Vagina (tissue), 2 donors: ENCODE results near the gene CST7. TPM values are rescaled to one million over a fixed set of nuclear protein-coding genes. Genes with fewer than 3 reads are reported as not detected.

Experiments
- DNase-seq, 2 donors: peaks; one replicate each; pipeline ENCODE4 v3.0.0-alpha.2; 2017; ENCODE audit errors: extremely low spot score in 2 of 2
- H3K27ac ChIP-seq: fragments of 200-600 bp; sonication (generic); one replicate; pipeline ENCODE4 v1.5.1; 2019
- H3K27me3 ChIP-seq: fragments of 200-600 bp; sonication (generic); one replicate; pipeline ENCODE4 v1.5.1; 2019
- H3K36me3 ChIP-seq, 2 donors: fragments of 200-600 bp; sonication (generic); one replicate each; pipeline ENCODE4 v1.5.1; 2017 to 2019
- H3K4me1 ChIP-seq: fragments of 200-600 bp; sonication (generic); one replicate; pipeline ENCODE4 v1.5.1; 2019
- H3K4me3 ChIP-seq, 2 donors: fragments of 200-600 bp; sonication (generic); 1 replicate in 1 of 2; 2 replicates in 1 of 2; pipeline ENCODE4 v1.5.1; 2016 to 2019
- H3K9me3 ChIP-seq: fragments of 200-600 bp; sonication (generic); one replicate; pipeline ENCODE4 v1.5.1; 2019
- POLR2A ChIP-seq, 2 donors: fragments of 450-650 bp; IDR thresholded peaks; one replicate each; pipeline ENCODE4 v1.6.1; 2017; ENCODE audit warnings: antibody characterized with exemption in 2 of 2, mild to moderate bottlenecking in 2 of 2, moderate library complexity in 2 of 2
- POLR2AphosphoS5 ChIP-seq, 2 donors: sonication (generic); formaldehyde crosslinking; IDR thresholded peaks; one replicate each; pipeline ENCODE4 v1.9.0; 2017; ENCODE audit warnings: antibody characterized with exemption in 2 of 2, mild to moderate bottlenecking in 2 of 2, low read depth in 1 of 2; ENCODE audit not compliant: insufficient read depth in 1 of 2
- intact Hi-C: fragments of 100-400 bp; cut with DNase I; formaldehyde crosslinking; loops from one replicate; pipeline ENCODE4 v1.15.1; 2023
- total RNA-seq: library from RNA; depleted of rRNA; stranded (reverse); fragments of >200 nt; gene quantifications from one replicate; pipeline ENCODE4 v1.2.3, GENCODE V29; 2016
- TF ChIP-seq, protein P1 (sequence below), 3 experiments: fragments of 450-650 bp in 2 of 3; fragments of 200-600 bp in 1 of 3; sonication (generic) in 1 of 3; IDR thresholded peaks; one replicate each; pipeline ENCODE4 v1.5.1; 2017 to 2019; ENCODE audit warnings: antibody characterized with exemption in 3 of 3, mild to moderate bottlenecking in 2 of 3, moderate library complexity in 2 of 3

Gene CST7, protein sequence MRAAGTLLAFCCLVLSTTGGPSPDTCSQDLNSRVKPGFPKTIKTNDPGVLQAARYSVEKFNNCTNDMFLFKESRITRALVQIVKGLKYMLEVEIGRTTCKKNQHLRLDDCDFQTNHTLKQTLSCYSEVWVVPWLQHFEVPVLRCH
- total RNA-seq = 3.7 TPM

DNA sequence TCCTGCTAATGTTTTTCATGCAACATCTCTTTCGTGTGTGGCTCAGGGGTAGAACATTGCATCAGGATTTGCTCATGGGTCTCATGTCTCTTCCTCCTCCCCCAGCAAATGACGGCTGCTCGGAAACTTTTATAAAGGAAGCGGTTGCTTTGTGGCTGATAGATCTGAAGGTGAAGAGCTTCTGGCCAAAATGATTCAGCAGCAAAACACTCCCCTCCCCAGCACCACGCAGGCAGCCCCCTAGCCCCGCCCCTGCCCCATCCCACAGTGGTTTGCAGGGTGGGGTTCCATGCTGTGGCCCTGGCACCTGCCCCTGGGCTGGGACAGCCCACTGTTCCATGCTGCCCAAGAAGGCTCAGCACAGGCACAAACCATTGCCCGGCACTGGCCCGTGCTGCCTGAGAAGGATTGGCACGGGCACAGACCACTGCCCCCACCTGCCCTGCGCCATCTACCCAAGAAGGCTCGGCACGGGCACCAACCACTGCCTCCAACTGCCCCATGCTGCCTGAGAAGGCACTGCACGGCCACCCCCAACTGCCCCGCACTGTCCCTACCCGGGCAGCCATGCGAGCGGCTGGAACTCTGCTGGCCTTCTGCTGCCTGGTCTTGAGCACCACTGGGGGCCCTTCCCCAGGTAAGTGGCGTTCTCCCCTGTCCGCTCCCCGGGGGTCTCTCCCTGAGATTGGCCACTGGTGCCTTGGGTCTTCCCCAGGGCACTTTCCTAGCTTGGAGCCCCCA lies at the start of gene CST7:
Gene CST7, plus strand, starts transcription at position 331 of the 741 bp plus-strand sequence. Its CDS starts 237 bp downstream, at position 568.
- Histone ChIP-seq H3K9me3 (no peaks in the 10 kb centered on the region), H3K27ac (peak within 1 kb of the TSS; percentile 45), H3K27me3 (no peaks in the 10 kb centered on the region), H3K4me3 (peak within 1 kb of the TSS; percentile 16 to 25), H3K36me3 (no peaks in the 10 kb centered on the region), H3K4me1 (no peaks in the 10 kb centered on the region)
- DNase-seq = peak in 1 of 2 donors; percentile 95
- TF ChIP-seq, protein P1, sequence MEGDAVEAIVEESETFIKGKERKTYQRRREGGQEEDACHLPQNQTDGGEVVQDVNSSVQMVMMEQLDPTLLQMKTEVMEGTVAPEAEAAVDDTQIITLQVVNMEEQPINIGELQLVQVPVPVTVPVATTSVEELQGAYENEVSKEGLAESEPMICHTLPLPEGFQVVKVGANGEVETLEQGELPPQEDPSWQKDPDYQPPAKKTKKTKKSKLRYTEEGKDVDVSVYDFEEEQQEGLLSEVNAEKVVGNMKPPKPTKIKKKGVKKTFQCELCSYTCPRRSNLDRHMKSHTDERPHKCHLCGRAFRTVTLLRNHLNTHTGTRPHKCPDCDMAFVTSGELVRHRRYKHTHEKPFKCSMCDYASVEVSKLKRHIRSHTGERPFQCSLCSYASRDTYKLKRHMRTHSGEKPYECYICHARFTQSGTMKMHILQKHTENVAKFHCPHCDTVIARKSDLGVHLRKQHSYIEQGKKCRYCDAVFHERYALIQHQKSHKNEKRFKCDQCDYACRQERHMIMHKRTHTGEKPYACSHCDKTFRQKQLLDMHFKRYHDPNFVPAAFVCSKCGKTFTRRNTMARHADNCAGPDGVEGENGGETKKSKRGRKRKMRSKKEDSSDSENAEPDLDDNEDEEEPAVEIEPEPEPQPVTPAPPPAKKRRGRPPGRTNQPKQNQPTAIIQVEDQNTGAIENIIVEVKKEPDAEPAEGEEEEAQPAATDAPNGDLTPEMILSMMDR (IDR thresholded peaks at IDR 0.05) = no peak
- peak in 1 of 2 donors; percentile 47 for TF ChIP-seq POLR2AphosphoS5 (IDR thresholded peaks at IDR 0.05; ENCODE audit: insufficient read depth in 1 of 2, low read depth in 1 of 2)
- intact Hi-C loops = no loop called here

DNA sequence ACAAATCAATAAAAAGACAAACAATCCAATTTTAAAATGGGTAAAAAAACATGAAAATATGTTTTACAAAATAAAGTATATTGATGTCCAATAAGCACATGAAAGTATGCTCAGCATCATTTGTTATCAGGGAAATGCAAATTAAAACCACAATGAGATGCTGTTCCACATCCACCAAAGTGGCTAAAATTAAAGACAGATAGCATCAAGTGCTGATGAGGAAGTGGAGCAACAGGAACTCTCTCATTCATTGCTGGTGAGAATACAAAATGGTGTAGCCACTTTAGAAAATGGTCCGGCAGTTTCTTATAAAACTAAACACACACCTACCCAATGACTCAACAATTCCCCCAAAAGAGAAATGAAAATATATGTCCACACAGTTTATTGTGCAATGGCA lies 42.3 kb upstream of the CST7 start:
- TF ChIP-seq POLR2A (IDR thresholded peaks at IDR 0.05) = no peak
- TF ChIP-seq, protein P1 (IDR thresholded peaks at IDR 0.05) = no peak
- no peak for TF ChIP-seq POLR2AphosphoS5 (IDR thresholded peaks at IDR 0.05; ENCODE audit: insufficient read depth in 1 of 2, low read depth in 1 of 2)

DNA sequence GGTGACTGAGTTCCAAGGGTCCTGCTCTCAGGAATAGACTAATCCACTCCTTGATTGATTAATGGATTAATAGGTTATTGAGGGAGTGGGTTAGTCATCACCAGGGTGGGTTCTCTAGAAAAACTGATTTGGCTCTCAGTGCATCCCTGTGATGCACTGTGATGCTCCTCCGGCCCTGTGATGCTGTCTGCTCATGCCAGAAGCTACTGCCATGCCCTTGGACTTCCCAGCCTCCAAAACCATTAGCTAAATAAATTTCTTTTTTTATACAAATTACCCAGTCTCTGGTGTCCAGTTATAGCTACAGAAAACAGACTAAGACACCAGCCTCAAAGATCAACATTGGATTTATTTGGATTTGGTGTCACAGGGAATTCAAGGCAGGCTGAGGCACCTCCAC lies 40.4 kb upstream of the CST7 start:
- intact Hi-C loops = no loop called here
- Histone ChIP-seq H3K27me3 (no peaks in the 10 kb centered on the region), H3K4me1 (no peaks in the 10 kb centered on the region), H3K36me3 (no peaks in the 10 kb centered on the region), H3K27ac (no peak overlapping the region), H3K4me3 (no peak overlapping the region), H3K9me3 (peaks cover 3% of the 10 kb centered on the region)
- no peak for TF ChIP-seq POLR2AphosphoS5 (IDR thresholded peaks at IDR 0.05; ENCODE audit: insufficient read depth in 1 of 2, low read depth in 1 of 2)
- no peak for DNase-seq

More for the DNA sequence above, 42.3 kb upstream of the CST7 start:
- no peak for DNase-seq
- no peak overlapping the region for H3K4me3 ChIP-seq
- H3K27me3 ChIP-seq = no peaks in the 10 kb centered on the region
- H3K9me3 ChIP-seq = peaks cover 3% of the 10 kb centered on the region
- no peaks in the 10 kb centered on the region for H3K36me3 ChIP-seq
- no peaks in the 10 kb centered on the region for H3K4me1 ChIP-seq
- intact Hi-C loops = no loop called here
- H3K27ac ChIP-seq = no peak overlapping the region

DNA sequence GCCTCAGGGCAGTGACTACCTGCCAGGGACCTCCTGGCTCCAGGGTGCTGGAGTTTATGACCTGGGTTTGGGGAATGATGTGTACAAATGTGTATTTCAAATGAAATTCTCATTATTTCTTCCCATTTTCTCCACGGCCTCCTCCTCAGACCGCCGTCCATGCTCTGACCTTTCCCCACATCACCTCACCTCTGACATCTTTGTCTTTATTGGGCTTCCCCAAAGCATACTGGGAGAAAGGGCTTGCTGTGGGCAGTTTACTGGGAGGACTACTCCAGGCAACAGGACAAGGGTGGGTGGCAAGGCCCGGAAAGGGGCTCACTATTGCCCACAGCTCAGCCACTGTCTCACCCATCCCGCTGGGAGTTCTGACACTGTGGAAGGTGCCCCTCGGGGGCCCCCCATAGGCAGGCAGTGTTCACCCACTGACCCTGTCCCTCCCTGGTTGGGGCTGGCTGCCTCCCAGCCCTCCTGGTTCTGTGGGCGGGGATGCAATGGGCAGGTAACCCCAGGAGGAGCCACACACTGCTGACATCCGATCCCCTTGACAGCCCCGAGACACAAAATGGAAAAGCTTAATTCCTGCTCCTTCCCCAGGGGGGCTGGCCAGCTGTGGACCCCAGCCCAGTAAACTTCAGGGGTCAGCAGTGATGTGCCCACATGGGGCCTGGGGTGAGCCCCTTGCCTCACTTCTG lies 39.8 kb upstream of the CST7 start:
- TF ChIP-seq POLR2AphosphoS5 (IDR thresholded peaks at IDR 0.05; ENCODE audit: insufficient read depth in 1 of 2, low read depth in 1 of 2) (no peak), POLR2A (IDR thresholded peaks at IDR 0.05) (no peak)
- TF ChIP-seq, protein P1 (IDR thresholded peaks at IDR 0.05) = no peak
- H3K27me3 ChIP-seq = no peaks in the 10 kb centered on the region
- intact Hi-C loops = no loop called here
- H3K27ac ChIP-seq = no peak overlapping the region
- H3K4me3 ChIP-seq = no peak overlapping the region
- H3K9me3 ChIP-seq = peaks cover 3% of the 10 kb centered on the region
- H3K36me3 ChIP-seq = no peaks in the 10 kb centered on the region
- no peaks in the 10 kb centered on the region for H3K4me1 ChIP-seq
- peak in 1 of 2 donors; percentile 70 for DNase-seq

DNA sequence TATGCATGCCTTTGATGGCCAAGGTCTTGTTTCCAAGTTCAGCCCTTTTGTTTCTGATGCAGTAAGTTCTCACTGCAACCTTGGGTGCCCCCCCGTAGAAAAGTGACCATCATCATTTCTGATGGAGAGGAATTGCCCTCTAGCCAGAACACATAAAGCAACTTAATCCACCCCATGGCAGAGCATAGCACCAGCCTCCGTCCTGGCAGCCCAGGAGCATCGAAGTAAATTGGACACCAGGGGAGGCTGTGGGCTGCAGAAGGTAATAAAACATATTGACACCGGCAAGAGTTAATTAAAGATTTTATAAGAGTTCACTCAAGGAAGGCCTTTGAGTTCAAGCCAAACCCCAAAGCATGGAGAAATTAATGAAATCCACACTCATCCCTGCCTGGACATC lies 39.2 kb upstream of the CST7 start:
- intact Hi-C loops = loop anchor here (5.0 kb wide), 1 partner anchor 423 kb away; no protein-coding TSS in a partner anchor
- no peaks in the 10 kb centered on the region for H3K27me3 ChIP-seq

More for the DNA sequence above, 39.2 kb upstream of the CST7 start:
- Histone ChIP-seq H3K4me1 (no peaks in the 10 kb centered on the region), H3K9me3 (peaks cover 3% of the 10 kb centered on the region), H3K4me3 (no peak overlapping the region), H3K36me3 (no peaks in the 10 kb centered on the region), H3K27ac (no peak overlapping the region)
- TF ChIP-seq POLR2A (IDR thresholded peaks at IDR 0.05) (no peak), POLR2AphosphoS5 (IDR thresholded peaks at IDR 0.05; ENCODE audit: insufficient read depth in 1 of 2, low read depth in 1 of 2) (no peak)
- TF ChIP-seq, protein P1 (IDR thresholded peaks at IDR 0.05) = no peak
- DNase-seq = no peak
